Left lobe of liver (tissue), 2 donors: Measurements from ENCODE around the gene MAP6. TPM values are rescaled to one million over a fixed set of nuclear protein-coding genes. Genes with fewer than 3 reads are reported as not detected.
"Not testable (repeated sequence)": the region's sequence is repeated elsewhere in the genome, so short reads cannot be mapped to it uniquely, and the experiment has no call there.

Source experiments
- ATAC-seq: fragments of 200-7000 bp; cut with Tn5 transposase; one replicate; pipeline ENCODE4 v1.9.1; 2020; ENCODE audit warnings: mild to moderate bottlenecking, moderate library complexity
- DNase-seq: peaks from one replicate; pipeline ENCODE4 v3.0.0-alpha.2; 2020; ENCODE audit warnings: low spot score
- total RNA-seq: library from RNA; stranded (reverse); gene quantifications from one replicate; pipeline ENCODE4 v1.2.1, GENCODE V29; 2021
- donor health status: DM: no; HTN: no; CAD: no; lungs with moderate emphysema.
- donor health status: DM: no; HTN: yes; CAD: no.

Gene MAP6
- total RNA-seq, 1 donor from 2014 or later: 0.33 TPM

- ATAC-seq (no peak), DNase-seq (no peak)
Observed at GRCh38 chr11:75594211-75594610, 74.6 kb downstream of the MAP6 start.

GRCh38 chr11:75593286-75593915 is 75.4 kb downstream of the MAP6 start:
- ATAC-seq: peak; percentile 53
- DNase-seq: no peak

GRCh38 chr11:75592715-75593114 is 76.1 kb downstream of the MAP6 start:
- ATAC-seq (no peak), DNase-seq (no peak)

- DNase-seq: no peak
- no peak for ATAC-seq
Observed at GRCh38 chr11:75591966-75592365, 76.9 kb downstream of the MAP6 start.

- ATAC-seq: no peak
Observed at GRCh38 chr11:75591371-75591770, 77.5 kb downstream of the MAP6 start.

GRCh38 chr11:75589933-75590332 is 78.9 kb downstream of the MAP6 start:
- no peak for ATAC-seq
- no peak for DNase-seq

More at GRCh38 chr11:75591371-75591770, 77.5 kb downstream of the MAP6 start:
- DNase-seq: no peak

- DNase-seq (no peak), ATAC-seq (no peak)
Observed at GRCh38 chr11:75589051-75589450, 79.8 kb downstream of the MAP6 start.

GRCh38 chr11:75588051-75588481 is 80.8 kb downstream of the MAP6 start:
- ATAC-seq: peak; percentile 89
- DNase-seq: peak; percentile 78

- no peak for DNase-seq
- ATAC-seq: no peak
Observed at GRCh38 chr11:75586395-75586794, 82.4 kb downstream of the MAP6 start.

- DNase-seq (no peak), ATAC-seq (no peak)
Observed at GRCh38 chr11:75585293-75585670, 83.6 kb downstream of the MAP6 start.

GRCh38 chr11:75584659-75585292 is 84.1 kb downstream of the MAP6 start:
- not testable (repeated sequence) for DNase-seq, ATAC-seq

- DNase-seq (no peak), ATAC-seq (peak; percentile 33)
Observed at GRCh38 chr11:75583718-75584658, 84.8 kb downstream of the MAP6 start.

GRCh38 chr11:75582895-75583717 is 85.7 kb downstream of the MAP6 start:
- peak; percentile 74 for ATAC-seq
- peak; percentile 54 for DNase-seq

- DNase-seq: no peak
- no peak for ATAC-seq
Observed at GRCh38 chr11:75582506-75582894, 86.3 kb downstream of the MAP6 start.

GRCh38 chr11:75579841-75580240 is 89.0 kb downstream of the MAP6 start:
- ATAC-seq: no peak
- DNase-seq: no peak

- DNase-seq: no peak
- ATAC-seq: no peak
Observed at GRCh38 chr11:75578977-75579376, 89.9 kb downstream of the MAP6 start.

- no peak for DNase-seq
- ATAC-seq: peak; percentile 71
Observed at GRCh38 chr11:75577207-75577606, 91.6 kb downstream of the MAP6 start.

- peak; percentile 34 for ATAC-seq
Observed at GRCh38 chr11:75576499-75576918, 92.3 kb downstream of the MAP6 start.

GRCh38 chr11:75576017-75576416 is 92.8 kb downstream of the MAP6 start:
- ATAC-seq: no peak

More at GRCh38 chr11:75576499-75576918, 92.3 kb downstream of the MAP6 start:
- DNase-seq: no peak

More at GRCh38 chr11:75576017-75576416, 92.8 kb downstream of the MAP6 start:
- no peak for DNase-seq
